Measurements from ENCODE around the gene RANBP9.

DNA sequence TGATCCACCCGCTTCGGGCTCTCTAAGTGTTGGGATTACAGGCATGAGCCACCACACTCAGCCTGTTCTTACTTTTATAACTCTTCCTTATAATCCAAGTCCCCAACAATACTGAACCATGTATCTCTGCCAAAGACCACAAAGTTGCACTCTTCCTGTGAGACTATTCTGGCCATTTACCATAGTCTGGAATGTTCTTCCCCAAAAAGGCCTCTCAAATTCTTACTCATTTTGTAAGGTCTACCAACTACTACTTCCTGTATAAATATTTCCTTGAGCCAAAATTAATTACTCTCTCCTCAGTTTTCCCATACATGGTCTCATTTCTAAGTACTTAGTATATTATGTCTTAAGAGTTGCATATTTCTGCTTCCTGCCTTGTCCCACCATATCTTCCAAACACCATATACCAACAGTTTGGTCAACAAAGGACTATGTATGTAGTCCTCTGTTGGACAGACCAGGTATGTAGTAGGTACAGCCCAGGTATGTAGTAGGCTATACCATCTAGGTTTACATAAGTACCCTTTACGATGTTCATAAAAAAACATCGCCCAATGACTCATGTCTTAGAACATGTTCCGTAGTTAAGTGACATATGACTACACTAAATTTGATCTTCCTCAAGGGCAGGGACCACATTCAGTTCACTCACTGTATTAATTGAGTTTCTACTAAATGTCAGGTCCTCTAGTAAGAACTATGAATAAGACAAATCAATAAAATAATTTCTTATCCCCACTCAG, 22.0 kb downstream of the RANBP9 start:
- TF ChIP-seq POLR2A (IDR thresholded peaks at IDR 0.05; ENCODE audit: low read depth) (no peak), EP300 (IDR thresholded peaks at IDR 0.05) (no peak), POLR2AphosphoS5 (IDR thresholded peaks at IDR 0.05) (no peak)
- TF ChIP-seq, protein P1, sequence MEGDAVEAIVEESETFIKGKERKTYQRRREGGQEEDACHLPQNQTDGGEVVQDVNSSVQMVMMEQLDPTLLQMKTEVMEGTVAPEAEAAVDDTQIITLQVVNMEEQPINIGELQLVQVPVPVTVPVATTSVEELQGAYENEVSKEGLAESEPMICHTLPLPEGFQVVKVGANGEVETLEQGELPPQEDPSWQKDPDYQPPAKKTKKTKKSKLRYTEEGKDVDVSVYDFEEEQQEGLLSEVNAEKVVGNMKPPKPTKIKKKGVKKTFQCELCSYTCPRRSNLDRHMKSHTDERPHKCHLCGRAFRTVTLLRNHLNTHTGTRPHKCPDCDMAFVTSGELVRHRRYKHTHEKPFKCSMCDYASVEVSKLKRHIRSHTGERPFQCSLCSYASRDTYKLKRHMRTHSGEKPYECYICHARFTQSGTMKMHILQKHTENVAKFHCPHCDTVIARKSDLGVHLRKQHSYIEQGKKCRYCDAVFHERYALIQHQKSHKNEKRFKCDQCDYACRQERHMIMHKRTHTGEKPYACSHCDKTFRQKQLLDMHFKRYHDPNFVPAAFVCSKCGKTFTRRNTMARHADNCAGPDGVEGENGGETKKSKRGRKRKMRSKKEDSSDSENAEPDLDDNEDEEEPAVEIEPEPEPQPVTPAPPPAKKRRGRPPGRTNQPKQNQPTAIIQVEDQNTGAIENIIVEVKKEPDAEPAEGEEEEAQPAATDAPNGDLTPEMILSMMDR (IDR thresholded peaks at IDR 0.05): no peak

Data from esophagus muscularis mucosa (tissue), 4 donors.